ENCODE data around the gene COX4I2. TPM values are rescaled to one million over a fixed set of nuclear protein-coding genes. Genes with fewer than 3 reads are reported as not detected.

The COX4I2 gene
- total RNA-seq, 4 donors from 2014 or later = 1.0 to 17.0 (median 1.8) TPM; not detected in 1

DNA sequence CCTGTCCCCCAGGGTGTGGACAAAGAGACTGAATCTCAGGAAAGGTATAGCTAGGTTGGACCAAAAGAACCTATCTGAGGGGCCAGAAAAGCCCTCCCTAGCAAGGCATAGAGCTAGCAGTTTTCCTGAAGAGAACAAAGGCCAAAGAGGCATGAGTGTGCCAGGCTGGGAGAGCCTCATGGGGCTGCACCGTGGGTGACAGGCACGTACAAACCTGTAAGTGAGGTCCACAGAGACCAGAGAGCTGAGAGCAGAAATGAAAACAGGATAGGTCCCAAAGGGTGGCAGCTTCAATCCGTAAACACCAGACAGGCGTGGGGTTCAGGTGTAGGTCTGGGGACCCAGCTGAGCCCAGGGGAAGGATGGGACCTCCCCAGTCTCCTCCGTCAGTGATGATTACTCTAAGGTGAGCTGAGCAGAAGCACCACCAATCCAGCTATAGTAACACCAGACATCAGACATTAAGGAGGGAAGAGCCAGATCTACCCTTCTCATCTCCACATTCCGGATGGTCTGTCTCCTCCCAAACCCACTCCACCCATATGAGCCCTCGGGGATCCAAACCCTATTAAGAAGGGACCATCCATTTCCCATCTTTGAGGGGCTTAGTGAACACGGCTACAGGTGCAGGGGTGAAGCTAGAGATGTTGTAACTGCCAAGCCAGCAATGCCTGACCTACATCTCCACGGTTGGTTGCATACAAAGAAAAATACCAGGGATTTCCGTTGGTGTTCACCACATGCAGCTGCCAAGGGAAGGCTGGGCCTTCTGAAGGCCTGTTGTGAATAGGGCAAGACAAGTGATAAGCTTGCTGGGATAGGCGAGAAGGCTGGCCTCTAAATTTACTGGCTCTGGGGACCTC is 46.7 kb downstream of the COX4I2 start:
- ATAC-seq (ENCODE audit: low FRiP score) (no peak), DNase-seq (ENCODE audit: low spot score) (no peak)
- TF ChIP-seq, protein P1, sequence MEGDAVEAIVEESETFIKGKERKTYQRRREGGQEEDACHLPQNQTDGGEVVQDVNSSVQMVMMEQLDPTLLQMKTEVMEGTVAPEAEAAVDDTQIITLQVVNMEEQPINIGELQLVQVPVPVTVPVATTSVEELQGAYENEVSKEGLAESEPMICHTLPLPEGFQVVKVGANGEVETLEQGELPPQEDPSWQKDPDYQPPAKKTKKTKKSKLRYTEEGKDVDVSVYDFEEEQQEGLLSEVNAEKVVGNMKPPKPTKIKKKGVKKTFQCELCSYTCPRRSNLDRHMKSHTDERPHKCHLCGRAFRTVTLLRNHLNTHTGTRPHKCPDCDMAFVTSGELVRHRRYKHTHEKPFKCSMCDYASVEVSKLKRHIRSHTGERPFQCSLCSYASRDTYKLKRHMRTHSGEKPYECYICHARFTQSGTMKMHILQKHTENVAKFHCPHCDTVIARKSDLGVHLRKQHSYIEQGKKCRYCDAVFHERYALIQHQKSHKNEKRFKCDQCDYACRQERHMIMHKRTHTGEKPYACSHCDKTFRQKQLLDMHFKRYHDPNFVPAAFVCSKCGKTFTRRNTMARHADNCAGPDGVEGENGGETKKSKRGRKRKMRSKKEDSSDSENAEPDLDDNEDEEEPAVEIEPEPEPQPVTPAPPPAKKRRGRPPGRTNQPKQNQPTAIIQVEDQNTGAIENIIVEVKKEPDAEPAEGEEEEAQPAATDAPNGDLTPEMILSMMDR (IDR thresholded peaks at IDR 0.05) = no peak

DNA sequence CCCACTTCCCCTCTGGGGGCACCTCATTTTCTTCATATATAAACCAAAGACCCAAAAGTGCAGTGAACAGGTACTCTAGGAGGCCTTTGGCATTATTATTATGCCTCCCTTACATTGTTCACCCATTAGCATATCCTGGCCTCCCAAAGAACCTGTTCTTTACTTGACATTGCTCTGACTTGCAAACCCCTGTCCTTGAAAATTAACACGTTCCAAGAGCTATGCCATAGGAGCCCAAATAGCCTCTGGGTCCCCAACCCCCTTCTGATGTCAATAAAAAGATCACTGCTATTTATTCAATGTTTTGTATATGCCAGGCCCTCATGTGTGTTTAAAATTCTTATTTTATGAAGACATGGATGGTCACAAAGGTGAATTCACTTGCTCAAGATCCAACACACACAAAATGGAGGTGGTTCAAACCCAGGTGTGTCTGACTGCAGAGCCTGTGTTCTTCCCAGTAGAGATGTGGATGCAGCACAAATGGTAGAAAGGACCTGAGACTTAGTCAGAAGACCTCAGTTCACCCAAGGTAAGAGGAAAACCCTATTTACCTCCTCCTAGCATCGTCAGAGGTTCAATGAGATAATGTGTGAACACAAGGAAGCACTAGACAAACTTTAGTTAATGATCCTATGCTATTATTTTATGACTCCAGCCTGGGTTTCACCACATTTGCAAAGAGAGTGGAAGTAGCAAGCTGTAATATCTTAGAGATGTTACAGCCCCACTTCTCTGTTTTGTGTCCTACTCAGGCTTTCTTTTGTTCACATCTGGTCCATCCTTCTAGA is 48.3 kb downstream of the COX4I2 start:
- ATAC-seq (ENCODE audit: low FRiP score) = no peak
- no peak for DNase-seq (ENCODE audit: low spot score)

DNA sequence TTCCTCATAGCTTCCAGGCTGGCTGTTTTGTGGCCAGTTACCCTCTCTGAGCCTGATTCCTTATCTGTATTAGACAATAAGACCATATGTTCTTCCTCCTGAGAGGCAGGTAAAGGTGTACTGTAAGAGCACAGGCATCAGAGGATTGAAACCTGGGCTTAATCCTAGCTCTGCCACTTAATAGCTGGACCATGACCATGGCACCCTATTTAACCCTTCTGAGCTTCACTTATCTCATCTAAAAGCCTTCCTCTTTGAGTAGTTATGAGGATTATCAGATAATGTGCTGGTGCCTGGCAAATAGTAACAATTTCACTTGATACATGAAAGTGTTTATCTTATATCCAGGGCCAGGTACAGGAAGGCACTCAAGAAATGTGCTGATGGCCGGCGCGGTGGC is 50.1 kb downstream of the COX4I2 start:
- DNase-seq (ENCODE audit: low spot score) = no peak
- ATAC-seq (ENCODE audit: low FRiP score) = no peak
- TF ChIP-seq, protein P1 (IDR thresholded peaks at IDR 0.05) = no peak

More for the DNA sequence above, 48.3 kb downstream of the COX4I2 start:
- TF ChIP-seq, protein P1 (IDR thresholded peaks at IDR 0.05) = no peak

DNA sequence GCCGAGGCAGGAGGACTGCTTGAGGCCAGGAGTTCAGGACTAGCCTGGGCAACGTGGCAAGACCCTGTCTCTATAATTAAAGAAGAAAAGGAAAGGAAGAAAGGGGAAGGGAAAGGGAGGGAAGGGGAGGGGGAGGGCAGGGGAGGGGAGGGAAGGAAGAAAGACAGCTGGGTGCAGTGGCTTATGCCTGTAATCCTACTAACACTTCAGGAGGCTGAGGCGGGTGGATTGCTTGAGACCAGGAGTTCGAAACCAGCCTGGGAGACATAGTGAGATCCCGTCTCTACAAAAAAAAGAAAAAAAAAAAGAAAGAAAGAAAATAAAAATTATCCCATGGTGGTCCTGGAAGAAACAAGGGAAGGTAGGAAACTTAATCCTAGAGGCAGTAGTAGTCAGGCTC is 51.4 kb downstream of the COX4I2 start:
- no peak for ATAC-seq (ENCODE audit: low FRiP score)
- TF ChIP-seq, protein P1 (IDR thresholded peaks at IDR 0.05) = no peak
- no peak for DNase-seq (ENCODE audit: low spot score)

DNA sequence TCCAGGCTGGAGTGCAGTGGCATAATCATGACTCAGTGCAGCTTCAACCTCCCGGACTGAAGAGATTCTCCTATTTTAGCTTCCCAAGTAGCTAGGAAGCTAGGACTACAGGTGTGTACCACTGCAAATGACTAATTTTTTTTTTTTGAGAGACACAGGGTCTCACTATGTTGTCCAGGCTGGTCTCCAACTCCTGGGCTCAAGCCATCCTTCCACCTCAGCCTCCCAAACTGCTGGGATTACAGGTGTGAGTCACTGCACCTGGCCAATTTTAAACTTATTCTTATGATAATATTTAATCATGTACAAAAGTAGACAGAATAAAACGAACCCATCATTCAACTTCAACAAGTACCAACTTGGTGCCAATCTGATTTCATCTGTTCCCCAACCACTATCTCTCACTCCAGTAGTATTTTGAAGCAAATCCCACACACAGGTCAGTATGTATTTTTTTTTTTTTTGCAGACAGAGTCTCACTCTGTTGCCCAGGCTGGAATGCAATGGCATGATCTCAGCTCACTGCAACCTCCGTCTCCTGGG is 52.5 kb downstream of the COX4I2 start:
- TF ChIP-seq, protein P1 (IDR thresholded peaks at IDR 0.05) = no peak
- DNase-seq (ENCODE audit: low spot score) = no peak
- ATAC-seq (ENCODE audit: low FRiP score) = no peak

DNA sequence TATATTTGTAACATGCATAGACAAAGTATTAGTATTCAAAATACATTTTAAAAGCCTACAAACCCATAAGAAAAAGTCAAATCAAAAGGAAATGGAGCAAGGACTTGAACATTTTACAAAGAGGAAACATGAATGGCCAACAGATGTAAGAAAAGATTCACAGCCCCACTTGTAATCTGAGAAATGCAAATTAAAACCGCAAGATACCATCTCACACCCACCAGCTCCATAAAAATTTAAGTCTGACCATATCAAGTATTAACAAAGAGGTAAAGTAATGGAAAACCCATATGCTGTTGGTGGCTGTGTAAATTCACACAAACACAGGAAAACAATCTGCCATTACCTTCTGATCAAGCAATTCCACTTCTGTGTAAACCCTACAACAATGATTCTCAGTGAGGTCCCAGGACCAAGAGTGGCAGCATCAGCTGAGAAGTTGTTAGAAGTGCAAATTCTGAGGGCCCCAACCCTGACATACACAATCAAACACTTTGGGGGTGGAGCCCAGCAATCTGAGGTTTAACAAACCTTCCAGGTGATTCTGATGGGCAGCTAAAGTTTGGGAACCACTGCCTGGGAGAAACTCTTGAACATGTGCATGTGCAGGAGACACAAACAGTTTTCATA is 54.0 kb downstream of the COX4I2 start:
- ATAC-seq (ENCODE audit: low FRiP score) = no peak
- TF ChIP-seq, protein P1 (IDR thresholded peaks at IDR 0.05) = no peak
- DNase-seq (ENCODE audit: low spot score) = no peak

Data from omental fat pad (tissue), 4 donors.